ENCODE results near the gene DNAH2.
A peak's percentile ranks its signal among the peaks of the same experiment; 100 is the strongest.

DNAH2 gene

DNA sequence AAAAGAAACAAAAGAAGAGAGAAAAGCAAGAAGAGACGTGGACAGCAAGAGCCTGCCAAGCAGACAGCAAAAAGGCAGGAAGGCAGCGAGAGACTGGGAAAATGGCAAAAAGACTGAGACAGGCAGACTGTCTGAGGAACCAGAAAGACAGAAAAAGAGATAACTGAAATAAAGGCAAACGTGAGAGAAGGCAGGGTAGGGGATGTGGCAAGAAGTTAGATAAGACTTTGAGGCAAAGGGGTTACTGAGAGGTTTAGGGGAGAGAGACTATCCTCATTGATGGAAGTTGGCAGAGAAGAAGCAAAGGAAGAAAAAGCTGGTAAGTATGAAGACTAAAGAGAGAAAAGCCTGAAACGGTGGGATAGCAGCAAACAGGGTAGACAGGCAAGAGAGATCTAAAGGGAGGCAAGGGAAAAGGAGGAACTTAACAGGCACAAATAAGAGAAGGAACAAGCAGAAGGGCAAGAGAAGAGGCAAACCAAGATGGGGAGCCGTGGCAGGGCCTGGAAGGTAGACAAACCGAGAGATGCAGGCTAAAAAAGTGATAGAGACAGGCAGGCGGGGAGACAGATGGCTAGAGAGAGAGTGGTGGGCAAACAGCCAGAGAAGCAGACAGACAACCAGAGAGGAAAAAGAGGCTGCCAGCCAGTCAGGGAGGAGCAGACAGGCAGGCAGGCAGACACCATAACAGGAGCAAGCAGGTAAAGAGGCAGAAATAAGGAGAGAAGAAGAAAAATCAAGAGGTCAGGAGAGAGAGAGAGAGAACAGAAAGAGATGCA is 163.9 kb downstream of the DNAH2 start:
- DNase-seq: no peak

- peak in 1 of 2 experiments; percentile 26 for DNase-seq
These were observed 164.5 kb downstream of the DNAH2 start for GRCh38 chr17:7882068-7882467.

- DNase-seq: no peak
These were observed 165.1 kb downstream of the DNAH2 start for GRCh38 chr17:7882629-7883028.

All from activated T-cell treated with anti-CD3 and anti-CD28 coated beads, Interleukin-2, amount 50 U/mL, for 48 hours (primary cell).